SH-SY5Y (cell line): ENCODE results near the gene UBE2F.

Source experiments
- GATA2 ChIP-seq: IDR thresholded peaks from 2 replicates; pipeline ENCODE4 v1.6.1; 2011; ENCODE audit warnings: mild to moderate bottlenecking, low read depth, low read length
- GATA3 ChIP-seq: IDR thresholded peaks from 2 replicates; pipeline ENCODE4 v1.6.1; 2011; ENCODE audit warnings: low read depth, mild to moderate bottlenecking, low read length, moderate library complexity

Gene UBE2F

DNA sequence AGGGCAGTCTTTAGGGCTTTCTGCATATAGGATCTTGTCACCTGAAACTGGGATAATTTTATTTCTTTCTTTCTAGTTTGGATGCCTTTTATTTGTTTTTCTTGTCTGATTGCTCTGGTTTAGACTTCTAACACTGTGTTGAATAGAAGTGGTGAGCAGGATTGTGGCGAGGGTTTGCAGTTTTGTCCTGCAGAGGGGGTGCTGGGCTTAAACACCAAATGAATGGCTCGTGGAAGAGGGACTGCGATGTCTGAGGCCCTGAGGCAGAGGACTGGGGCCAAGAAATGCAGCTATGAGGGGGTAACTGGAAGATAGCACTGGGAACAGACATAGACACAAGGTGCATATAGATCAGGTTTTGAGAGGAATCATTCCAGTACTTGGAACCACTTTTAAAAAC is 20.5 kb downstream of the UBE2F start:
- no peak for TF ChIP-seq GATA3
- no peak for TF ChIP-seq GATA2

DNA sequence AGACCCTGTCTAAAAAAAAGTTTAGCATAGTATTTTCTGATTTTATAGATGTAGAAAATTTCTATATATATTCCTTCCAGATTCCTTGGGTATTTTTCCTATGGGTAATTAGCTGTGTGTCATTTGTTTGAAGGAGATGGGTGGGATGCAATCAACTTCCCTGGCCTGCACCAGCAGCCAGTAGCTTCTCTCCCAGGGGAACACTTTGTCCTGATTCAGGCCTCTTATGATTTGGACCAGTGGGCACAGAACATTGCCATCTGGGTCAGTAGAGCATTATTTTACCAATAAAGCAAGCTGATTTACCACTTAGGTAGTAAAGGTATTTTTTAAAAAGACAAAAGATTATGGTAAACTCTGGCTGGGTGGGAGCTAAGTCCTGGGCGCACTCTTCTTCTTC is 26.9 kb downstream of the UBE2F start:
- TF ChIP-seq GATA2 (no peak), GATA3 (no peak)

DNA sequence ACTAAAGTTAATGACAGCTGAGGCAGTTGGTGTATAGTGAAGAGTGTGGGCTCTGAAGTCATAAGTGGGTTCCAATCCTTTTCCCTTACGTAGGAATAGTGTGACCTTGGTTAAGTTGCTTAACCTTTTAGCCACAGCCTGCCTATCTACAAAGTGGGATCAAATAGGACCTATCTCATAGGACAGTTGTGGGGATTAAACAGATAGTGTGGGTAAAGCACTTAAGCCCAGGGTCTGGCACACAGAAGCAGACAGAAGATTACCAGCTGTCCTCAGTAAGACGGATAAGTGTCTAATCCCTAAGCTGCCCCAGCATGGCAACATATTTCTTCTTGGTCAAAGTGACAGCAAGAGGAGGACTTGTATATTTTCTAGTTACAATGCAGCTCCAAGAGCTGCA is 28.2 kb downstream of the UBE2F start:
- TF ChIP-seq GATA3 (no peak), GATA2 (no peak)

DNA sequence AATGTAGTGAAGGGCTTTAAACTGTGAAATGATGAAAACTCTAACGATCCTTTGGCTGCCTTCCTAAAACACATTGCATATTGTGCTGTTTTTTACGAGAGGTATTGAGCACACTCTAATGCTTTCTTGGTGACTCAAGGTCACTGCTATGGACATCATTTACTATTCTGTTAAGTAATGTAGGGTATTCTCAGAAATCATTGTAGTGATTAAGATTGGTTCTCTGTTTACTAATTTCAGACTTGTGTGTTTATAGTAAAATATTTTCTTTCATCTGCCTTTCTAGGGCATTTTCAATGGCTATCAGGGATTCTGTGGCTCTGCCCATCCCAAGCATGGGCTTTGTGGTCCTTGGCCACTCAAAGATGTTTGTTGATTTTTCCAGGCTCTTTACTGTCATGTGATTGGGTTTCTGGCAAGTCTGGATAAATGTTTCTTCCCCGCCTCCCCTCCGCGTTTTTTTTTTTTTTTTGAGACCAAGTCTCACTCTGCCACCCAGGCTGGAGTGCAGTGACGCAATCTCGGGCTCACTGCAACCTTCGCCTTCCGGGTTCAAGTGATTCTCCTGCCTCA is 29.3 kb downstream of the UBE2F start:
- TF ChIP-seq GATA2 = no peak
- no peak for TF ChIP-seq GATA3

DNA sequence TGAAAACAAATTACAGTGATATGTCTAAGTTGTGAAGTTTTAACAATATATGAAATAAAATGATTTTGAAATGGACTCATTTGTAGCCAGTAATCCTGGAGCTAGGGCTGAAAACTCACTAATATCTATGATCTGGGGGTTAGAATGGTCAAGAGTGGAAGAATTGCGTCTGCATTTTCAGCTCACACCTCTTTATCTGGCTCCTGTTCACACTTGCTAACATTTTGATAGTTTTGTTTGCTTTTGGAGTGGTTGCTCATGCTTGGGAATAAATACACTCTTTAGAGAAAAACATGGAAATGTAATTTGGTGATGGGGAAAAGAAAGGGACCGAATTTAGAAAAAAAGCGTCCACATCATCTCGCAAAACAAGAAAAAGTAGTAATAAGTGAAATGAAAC is 30.7 kb downstream of the UBE2F start:
- TF ChIP-seq GATA2 = no peak
- no peak for TF ChIP-seq GATA3

DNA sequence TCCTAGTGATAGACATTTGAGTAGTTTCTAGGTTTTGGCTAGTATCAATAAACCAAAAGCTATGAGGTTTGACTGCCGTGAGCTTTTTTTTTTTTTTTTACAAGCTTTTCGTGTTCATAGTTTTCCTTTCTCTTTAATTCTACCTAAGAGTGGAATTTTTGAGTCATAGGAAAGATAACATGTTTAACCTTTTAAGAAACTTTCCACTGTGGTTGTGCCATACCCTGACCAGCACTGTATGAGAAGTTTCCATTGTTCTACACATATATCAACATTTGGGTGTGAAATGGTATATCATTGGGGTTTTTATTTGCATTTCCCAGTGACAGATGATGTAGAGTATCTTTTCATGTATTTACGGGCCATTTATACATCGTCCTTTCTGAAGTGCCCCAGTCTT is 31.7 kb downstream of the UBE2F start:
- TF ChIP-seq GATA3 (no peak), GATA2 (no peak)

DNA sequence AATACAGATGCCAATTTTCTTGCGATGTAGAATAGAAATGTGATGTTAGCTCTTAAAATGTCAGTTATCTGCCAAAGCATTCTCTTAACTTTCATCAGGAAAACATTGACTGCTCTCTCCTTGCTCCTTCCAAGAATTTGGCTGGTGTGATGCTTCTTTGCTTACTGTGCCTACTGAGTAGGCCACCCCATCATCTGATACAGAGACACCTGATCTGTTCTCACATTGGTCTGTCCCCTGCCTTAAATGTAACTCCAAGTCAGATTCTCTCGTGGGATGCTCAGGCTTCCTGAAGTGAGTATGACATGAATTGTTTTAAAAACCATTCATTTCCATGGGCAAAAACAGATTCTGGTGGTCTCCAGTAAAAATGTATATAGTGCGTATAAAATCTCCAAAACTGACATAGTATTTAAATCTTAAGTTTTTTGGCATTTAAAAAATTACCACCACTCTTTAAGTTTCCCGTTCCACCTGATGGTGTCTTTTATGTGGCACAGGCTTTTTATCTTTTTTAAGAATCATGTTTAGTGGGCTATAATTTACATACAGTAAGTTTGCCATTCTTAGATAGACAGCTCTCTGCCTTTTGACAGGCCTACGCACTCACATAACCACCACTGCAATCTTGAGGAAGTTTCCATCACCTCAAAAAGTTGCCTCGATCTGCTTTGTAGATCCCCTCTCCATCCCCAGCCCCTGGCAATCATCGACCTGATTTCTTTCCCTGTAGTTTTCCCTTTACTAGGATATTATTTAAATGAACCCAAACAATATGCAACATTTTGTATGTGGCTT is 36.6 kb downstream of the UBE2F start:
- no peak for TF ChIP-seq GATA2
- TF ChIP-seq GATA3 = no peak

DNA sequence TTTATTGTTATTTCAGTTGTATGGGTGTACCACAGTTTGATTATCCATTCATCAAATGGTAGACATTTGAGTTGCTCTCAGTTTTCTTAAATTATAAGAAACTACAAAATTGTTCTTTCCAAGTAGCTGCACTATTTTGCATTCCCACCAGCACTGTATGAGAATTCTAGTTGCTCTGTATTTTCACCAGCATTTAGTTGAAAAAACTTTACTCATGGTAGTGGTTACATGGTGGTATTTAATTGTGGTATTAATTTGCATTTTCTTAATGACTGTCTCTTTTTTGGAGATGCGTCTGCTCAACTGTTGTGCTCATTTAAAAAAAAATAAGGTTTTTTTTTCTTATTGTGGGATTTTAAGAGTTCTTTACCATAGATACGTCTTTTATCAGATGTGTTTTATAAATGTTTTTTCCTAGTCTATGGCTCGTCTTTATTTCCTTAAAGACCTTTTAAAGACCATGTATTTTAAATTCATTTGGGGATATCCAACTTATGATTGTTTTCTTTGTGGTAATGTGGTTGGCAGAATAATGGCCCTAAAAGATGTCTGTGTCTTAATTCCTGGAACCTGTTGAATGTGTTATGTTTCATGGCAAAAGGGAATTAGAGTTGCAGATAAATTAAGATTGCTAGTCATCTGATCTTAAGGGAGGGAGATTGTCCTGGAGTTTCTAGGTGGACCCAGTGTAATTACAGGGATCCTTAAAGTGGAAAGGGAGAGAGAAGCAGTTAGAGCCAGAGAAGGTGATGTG is 37.4 kb downstream of the UBE2F start:
- no peak for TF ChIP-seq GATA2
- TF ChIP-seq GATA3 = no peak

DNA sequence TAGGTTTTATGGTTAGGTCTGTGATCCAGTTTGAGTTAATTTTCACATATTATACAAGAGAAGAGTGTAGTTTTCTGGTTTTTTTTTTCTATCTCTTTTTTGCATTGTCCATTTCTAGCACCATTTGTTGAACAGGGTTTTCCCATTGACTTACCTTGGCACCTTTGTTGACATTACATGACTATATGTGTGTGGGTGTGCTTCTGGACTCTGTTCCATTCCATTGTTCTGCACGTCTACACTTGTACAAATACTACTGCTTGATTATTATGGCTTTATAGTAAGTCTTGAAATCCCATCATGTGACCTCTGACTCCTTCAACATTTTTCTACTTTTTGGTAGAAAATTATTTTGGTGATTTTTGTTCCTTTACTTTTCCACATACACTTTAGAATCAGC is 38.7 kb downstream of the UBE2F start:
- no peak for TF ChIP-seq GATA2
- TF ChIP-seq GATA3 = no peak

DNA sequence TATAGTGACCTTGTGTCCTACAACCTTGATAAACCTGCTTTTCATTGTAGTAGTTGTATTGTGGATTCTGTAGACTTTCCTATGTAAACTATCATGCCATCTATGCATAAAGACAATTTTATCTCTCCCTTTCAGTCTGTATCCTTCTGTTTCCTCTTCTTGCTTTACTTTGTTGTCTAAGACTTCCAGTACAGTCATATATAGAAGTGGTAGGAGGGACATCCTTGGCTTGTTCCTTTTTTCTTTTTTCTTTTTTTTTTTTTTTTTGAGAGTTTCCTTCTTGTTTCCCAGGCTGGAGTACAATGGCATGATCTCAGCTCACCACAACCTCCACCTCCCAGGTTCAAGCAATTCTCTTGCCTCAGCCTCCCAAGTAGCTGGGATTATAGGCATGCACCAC is 39.7 kb downstream of the UBE2F start:
- TF ChIP-seq GATA2 (no peak), GATA3 (no peak)

DNA sequence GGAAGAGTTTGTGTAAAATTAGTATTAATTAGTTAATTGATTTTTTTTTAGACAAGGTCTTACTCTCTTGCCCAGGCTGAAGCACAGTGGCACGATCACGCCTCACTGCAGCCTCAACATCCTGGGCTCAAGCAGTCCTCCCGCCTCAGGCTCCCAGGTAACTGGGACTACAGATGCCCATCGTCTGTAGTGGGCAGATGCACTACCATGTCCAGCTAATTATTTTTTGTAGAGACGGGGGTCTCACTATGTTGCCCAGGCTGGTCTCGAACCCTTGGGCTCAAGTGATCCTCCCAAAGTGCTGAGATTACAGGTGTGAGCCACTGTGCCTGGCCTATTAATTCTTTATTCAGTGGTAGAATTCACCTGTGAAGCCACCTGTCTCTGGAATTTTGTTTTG is 41.1 kb downstream of the UBE2F start:
- TF ChIP-seq GATA2 = no peak
- no peak for TF ChIP-seq GATA3

DNA sequence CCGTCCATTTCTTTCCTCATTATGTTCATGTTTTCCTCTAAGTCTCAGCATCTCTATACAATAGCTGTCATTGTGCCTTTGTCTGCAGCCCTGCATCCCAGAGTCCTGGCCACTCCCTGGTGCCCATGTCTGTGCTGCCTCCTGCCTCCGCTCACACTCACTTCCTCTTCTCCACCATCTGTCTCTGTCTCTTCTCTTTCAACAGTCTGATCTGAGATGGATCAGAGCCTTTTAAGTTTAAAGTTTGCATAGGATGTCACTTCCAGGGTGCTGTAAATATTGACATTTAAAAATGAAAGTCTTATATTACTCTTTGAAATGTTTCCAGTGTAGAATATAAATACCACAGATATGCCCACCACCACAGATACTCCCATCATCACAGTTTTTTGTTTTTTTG is 42.7 kb downstream of the UBE2F start:
- TF ChIP-seq GATA2 = no peak
- no peak for TF ChIP-seq GATA3

DNA sequence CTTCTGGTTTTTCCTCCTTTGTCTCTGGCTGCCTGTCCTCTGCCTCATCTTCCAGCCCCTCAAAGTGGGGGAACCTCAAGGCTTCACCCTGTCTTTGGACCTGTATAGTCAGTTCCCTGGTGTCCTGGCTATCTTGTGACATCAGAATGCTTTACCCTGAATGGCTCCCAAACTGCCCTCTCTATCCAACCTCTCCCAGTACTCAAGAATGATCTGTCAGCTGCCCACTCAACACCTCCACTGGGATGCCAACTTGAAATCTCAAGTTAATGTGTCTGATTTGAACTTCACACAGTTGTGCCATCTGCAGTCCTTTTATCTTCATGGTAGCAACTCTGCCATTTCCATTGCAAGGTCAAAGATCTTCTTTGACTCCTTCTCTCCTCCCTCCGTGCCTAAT is 43.8 kb downstream of the UBE2F start:
- no peak for TF ChIP-seq GATA3
- no peak for TF ChIP-seq GATA2

DNA sequence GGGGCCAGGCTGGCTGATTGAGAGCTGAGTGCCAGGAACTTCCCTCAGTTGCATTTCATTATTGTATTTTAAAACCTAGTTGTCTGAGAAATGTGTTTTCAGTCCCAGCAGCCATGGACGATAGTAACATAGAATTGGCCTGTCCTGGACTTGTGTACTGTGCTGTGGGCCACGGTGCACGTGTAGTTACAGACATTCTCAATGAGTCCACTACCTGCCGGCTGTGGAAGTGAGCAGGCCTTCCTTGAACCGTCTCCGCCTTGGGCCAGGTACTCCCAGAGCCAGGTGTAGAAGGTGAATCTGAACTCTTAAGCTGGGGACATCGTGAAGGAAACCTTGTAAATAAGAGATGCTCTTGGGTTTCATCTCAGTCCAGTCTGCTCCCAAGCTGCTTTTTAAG is 47.0 kb downstream of the UBE2F start:
- TF ChIP-seq GATA3 (no peak), GATA2 (no peak)

DNA sequence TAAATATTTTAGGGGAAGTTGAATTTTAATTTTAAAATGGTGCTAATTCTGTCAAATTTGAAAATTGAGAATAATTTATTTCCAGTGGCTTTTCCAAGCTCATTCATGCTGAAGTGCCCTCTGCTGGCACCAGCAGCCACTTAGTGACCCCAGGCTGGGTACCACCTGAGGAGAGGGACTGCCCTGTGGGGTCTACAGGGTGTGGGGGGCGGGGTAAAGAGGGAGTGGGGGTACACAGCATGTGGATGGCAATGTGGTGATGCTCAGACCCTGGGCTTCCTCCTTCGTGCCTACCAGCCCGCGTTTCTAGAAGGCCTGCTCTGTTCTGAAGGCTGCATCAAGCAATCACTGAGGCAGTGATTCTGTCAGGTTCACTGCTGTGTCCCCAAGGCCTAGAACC is 48.9 kb downstream of the UBE2F start:
- TF ChIP-seq GATA2 (no peak), GATA3 (no peak)
